ENCODE measurements around the gene C11orf98.
"Not testable (repeated sequence)": the region's sequence is repeated elsewhere in the genome, so short reads cannot be mapped to it uniquely, and the experiment has no call there.

Gene C11orf98

GRCh38 chr11:62656796-62657429 lies 8.1 kb downstream of the C11orf98 start:
- in situ Hi-C loops (cut with HindIII; ENCODE audit: low sequenced_read_pairs): no loop called here

GRCh38 chr11:62654297-62654696 lies 10.7 kb downstream of the C11orf98 start:
- in situ Hi-C loops (cut with HindIII; ENCODE audit: low sequenced_read_pairs): no loop called here

- in situ Hi-C loops (cut with HindIII; ENCODE audit: low sequenced_read_pairs): no loop called here
Measured at GRCh38 chr11:62652161-62653006, 12.6 kb downstream of the C11orf98 start.

GRCh38 chr11:62650283-62650682 lies 14.7 kb downstream of the C11orf98 start:
- in situ Hi-C loops (cut with HindIII; ENCODE audit: low sequenced_read_pairs): not testable (repeated sequence)

GRCh38 chr11:62649486-62649885 lies 15.5 kb downstream of the C11orf98 start:
- in situ Hi-C loops (cut with HindIII; ENCODE audit: low sequenced_read_pairs): no loop called here

GRCh38 chr11:62648967-62649364 lies 16.0 kb downstream of the C11orf98 start:
- in situ Hi-C loops (cut with HindIII; ENCODE audit: low sequenced_read_pairs): no loop called here

GRCh38 chr11:62648185-62648966 lies 16.6 kb downstream of the C11orf98 start:
- in situ Hi-C loops (cut with HindIII; ENCODE audit: low sequenced_read_pairs): no loop called here

- in situ Hi-C loops (cut with HindIII; ENCODE audit: low sequenced_read_pairs): no loop called here
Measured at GRCh38 chr11:62647609-62648005, 17.4 kb downstream of the C11orf98 start.

GRCh38 chr11:62646825-62647608 lies 18.0 kb downstream of the C11orf98 start:
- in situ Hi-C loops (cut with HindIII; ENCODE audit: low sequenced_read_pairs): no loop called here

GRCh38 chr11:62645946-62646824 lies 18.8 kb downstream of the C11orf98 start, which contains the start of gene GANAB:
TSS of gene GANAB (minus strand) at chr11:62646613. CDS start at chr11:62646599, 14 bp downstream.
- in situ Hi-C loops (cut with HindIII; ENCODE audit: low sequenced_read_pairs): no loop called here

- in situ Hi-C loops (cut with HindIII; ENCODE audit: low sequenced_read_pairs): no loop called here
Measured at GRCh38 chr11:62645671-62645945, 19.4 kb downstream of the C11orf98 start.

- in situ Hi-C loops (cut with HindIII; ENCODE audit: low sequenced_read_pairs): no loop called here
Measured at GRCh38 chr11:62644220-62644619, 20.8 kb downstream of the C11orf98 start.

GRCh38 chr11:62632492-62632891 lies 32.5 kb downstream of the C11orf98 start:
- in situ Hi-C loops (cut with HindIII; ENCODE audit: low sequenced_read_pairs): no loop called here

GRCh38 chr11:62627713-62628112 lies 37.3 kb downstream of the C11orf98 start:
- in situ Hi-C loops (cut with HindIII; ENCODE audit: low sequenced_read_pairs): no loop called here

GRCh38 chr11:62622476-62623089 lies 42.4 kb downstream of the C11orf98 start:
- in situ Hi-C loops (cut with HindIII; ENCODE audit: low sequenced_read_pairs): no loop called here

GRCh38 chr11:62621567-62622470 lies 43.2 kb downstream of the C11orf98 start, which contains the start of gene B3GAT3:
TSS of gene B3GAT3 (minus strand) at chr11:62621986. CDS start at chr11:62621947, 39 bp downstream.
- in situ Hi-C loops (cut with HindIII; ENCODE audit: low sequenced_read_pairs): no loop called here

GRCh38 chr11:62621027-62621566 lies 43.9 kb downstream of the C11orf98 start:
- in situ Hi-C loops (cut with HindIII; ENCODE audit: low sequenced_read_pairs): no loop called here

- in situ Hi-C loops (cut with HindIII; ENCODE audit: low sequenced_read_pairs): not testable (repeated sequence)
Measured at GRCh38 chr11:62616957-62617356, 48.1 kb downstream of the C11orf98 start.

Measured in DLD1 (cell line).